Left lobe of liver (tissue), 2 donors: ENCODE data around the gene SEC24A. TPM values are rescaled to one million over a fixed set of nuclear protein-coding genes. Genes with fewer than 3 reads are reported as not detected.
A peak's percentile ranks its signal among the peaks of the same experiment; 100 is the strongest.
"Not testable (repeated sequence)": the region's sequence is repeated elsewhere in the genome, so short reads cannot be mapped to it uniquely, and the experiment has no call there.

Experiments
- ATAC-seq: fragments of 200-7000 bp; cut with Tn5 transposase; one replicate; pipeline ENCODE4 v1.9.1; 2020; ENCODE audit warnings: mild to moderate bottlenecking, moderate library complexity
- DNase-seq: peaks from one replicate; pipeline ENCODE4 v3.0.0-alpha.2; 2020; ENCODE audit warnings: low spot score
- total RNA-seq: library from RNA; stranded (reverse); gene quantifications from one replicate; pipeline ENCODE4 v1.2.1, GENCODE V29; 2021
- donor health status: DM: no; HTN: no; CAD: no; lungs with moderate emphysema.
- donor health status: DM: no; HTN: yes; CAD: no.

The SEC24A gene
- total RNA-seq, 1 donor from 2014 or later: 31.4 TPM

DNA sequence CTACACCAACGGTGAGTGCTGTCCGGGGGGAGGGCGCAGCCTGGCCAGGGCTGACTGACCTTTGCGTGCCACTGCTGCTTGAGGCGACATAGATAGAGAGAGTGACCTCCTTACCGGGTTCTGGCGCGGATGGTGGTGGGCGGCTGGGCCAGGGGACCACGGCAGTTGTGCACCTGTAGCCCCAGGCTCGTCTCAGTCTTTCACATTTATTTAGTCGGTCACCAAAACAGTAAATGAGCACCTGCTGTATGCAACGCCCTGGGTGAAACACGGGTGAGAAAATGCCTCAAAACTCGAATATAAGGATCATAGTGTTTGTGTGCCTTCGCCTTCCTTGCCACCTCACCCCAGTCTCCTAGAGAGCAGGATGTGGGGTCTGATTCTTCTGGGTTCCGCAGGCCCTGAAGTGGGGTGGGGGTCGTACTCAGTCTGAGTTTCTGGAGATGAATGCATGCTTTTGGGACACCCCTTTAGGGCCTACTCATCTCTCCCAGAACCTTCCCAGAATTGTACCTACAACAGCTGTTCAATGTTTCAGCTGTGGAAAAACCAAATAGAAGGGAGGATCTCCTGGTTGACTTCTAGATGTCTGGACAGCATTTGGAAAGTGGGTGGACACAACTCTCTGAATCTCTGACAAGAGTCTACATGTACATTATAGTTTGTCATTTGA lies 714 bp downstream of the SEC24A start:
- ATAC-seq (peak; percentile 42), DNase-seq (no peak)

DNA sequence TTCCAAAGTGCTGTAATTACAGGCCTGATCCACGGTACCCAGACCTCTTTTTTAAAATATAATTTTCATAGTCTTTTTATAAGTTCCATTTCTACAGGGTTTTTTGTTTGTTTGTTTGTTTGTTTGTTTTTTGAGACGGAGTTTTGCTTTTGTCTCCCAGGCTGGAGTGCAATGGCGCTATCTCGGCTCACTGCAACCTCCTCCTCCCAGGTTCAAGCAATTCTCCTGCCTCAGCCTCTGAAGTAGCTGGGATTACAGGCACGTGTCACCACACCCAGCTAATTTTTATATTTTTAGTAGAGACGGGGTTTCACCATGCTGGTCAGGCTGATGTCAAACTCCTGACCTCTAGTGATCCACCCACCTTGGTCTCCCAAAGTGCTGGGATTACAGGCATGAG lies 2.1 kb downstream of the SEC24A start:
- ATAC-seq, DNase-seq: not testable (repeated sequence)

DNA sequence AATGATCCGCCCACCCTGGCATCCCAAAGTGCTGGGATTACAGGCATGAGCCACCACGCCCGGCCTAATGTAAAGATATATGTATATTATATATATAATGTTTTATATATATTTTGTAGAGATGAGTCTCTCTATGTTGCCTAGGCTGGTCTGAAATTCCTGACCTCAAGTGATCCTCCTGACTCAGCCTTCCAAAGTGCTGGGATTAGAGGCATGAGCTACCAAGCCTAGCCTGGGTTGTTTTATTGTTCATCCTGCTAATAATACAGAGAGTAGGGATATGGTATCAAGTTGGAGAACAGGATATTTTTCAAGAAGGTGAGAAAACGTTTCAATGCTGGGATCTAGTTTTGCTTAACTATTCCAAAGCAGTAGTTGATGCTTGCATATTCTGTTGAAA lies 2.9 kb downstream of the SEC24A start:
- no peak for DNase-seq
- no peak for ATAC-seq

DNA sequence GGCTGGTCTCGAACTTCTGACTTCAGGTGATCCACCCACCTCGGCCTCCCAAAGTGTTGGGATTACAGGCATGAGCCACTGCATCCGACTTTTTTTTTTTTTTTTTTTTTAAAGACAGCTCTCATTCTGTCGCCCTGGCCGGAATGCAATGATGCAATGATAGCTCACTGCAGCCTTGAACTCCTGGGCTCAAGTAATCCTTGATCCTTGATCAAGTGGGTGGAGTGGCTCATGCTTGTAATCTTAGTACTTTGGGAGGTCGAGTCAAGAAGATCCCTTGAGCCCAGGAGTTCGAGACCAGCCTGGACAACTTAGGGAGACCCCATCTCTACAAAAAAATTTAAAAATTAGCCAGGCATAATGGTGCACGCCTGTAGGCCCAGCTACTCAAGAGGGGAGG lies 8.1 kb downstream of the SEC24A start:
- DNase-seq (no peak), ATAC-seq (peak; percentile 67)

DNA sequence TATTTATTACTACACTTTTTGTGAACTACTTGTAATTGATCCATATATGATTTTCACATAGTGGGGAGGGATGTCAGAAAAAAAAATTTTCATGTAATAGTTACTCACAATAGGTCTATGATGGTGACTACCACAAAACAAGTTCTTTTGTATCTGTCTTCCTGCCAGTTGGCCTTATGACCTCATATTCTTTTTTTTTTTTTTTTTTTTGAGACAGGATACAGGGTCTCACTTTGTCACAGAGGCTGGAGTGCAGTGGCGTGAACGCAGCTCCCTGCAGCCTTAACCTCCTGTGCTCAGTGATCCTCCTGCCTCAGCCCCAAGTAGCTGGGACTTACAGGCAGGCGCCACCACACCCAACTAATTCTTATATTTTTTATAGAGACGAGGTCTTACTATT lies 10.9 kb downstream of the SEC24A start:
- ATAC-seq (no peak), DNase-seq (no peak)

DNA sequence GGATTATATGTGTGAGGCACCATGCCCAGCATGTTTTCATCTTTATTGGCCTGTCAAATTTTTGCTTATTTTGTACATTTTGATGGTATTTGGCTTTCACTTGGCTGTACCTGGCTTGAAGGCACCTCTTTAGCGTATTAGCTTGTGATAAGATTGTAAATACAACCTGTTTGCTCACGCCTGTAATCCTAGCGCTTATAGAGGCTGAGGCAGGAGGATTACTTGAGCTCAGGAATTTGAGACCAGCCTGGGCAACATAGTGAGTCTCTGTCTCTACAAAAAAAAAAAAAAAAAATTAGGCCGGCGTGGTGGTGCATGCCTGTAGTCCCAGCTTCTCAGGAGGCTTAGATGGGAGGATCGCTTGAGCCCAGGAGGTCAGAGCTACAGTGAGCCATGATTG lies 11.3 kb downstream of the SEC24A start:
- DNase-seq: no peak
- ATAC-seq: no peak

DNA sequence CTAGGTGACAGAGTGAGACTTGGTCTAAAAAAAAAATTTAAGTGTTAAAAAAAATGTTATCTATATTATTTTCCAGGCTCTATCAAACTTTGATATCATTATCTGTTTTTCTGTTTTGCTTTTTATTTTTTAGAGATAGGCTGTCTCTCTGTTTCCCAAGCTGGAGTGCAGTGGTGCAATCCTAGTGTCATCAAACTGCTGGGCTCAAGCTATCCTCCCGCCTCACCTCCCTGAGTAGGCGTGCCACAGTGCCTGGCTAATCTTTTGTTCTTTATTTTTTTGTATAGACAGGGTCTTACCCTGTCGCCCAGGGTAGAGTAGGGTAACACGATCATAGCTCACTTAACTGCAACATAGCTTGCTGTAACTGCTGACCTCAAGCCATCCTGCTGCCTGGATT lies 14.4 kb downstream of the SEC24A start:
- no peak for DNase-seq
- ATAC-seq: peak; percentile 79

DNA sequence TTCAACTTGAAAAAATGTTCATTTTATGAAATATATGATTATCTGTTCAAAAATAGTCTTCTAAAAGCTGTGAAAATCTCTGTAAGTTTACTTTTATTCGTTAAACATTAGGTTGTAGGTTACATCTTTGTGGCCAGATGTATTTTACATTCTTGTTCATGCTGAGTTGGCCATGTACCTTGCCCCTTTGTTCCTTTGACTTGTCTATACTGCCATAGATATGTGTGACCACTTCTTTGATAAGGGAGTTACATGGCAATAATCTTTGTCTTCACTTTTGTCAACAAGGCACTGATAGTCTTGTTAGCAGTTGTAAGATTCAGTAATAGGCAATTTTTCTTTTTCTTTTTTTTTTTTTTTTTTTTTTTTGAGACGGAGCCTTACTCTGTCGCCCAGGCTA lies 15.9 kb downstream of the SEC24A start:
- ATAC-seq (peak; percentile 56), DNase-seq (no peak)

DNA sequence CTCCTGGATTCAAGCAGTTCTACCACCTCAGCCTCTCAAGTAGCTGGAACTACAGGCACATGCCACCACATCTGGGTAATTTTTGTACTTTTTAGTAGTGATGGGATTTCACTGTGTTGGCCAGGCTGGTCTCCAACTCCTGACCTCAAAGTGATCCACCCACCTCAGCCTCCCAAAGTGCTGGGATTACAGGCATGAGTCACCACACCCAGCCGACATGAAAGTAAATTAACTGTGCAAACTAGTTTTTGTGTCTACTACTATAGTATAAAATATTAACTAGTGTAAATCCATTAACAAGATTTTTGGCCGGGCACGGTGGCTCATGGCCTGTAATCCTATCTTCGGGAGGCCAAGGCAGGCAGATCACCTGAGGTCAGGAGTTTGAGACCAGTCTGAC lies 25.0 kb downstream of the SEC24A start:
- DNase-seq, ATAC-seq: not testable (repeated sequence)

DNA sequence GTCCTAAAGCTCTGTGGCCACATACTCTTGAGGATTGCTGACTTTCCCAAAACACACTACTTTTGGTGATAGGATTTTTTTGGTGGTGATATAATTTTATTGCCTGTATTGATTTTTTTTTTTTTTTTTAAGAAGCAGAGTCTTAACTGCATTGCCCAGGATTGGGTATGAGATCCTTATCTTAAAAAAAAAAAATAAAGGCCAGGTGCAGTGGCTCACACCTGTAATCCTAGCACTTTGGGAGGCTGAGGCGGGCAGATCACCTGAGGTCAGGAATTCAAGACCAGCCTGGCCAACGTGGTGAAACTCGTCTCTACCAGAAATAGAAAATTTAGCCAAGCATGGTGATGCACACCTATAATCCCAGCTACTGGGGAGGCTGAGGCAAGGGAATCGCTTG lies 28.8 kb downstream of the SEC24A start:
- not testable (repeated sequence) for ATAC-seq, DNase-seq

DNA sequence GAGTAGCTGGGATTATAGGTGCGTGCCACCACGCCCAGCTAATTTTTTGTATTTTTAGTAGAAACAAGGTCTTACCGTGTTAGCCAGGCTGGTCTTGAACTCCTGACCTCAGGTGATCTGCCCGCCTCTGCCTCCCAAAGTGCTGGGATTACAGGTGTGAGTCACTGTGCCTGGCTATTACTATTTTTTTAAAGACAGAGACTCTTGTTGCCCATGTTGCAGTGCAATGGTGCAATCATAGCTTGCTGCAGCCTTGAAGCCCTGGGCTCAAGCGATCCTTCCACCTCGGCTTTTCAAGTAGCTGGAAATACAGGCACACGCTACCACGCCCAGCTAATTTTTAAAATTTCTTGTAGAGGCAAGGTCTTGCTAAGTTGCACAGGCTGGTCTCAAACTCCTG lies 41.6 kb downstream of the SEC24A start:
- DNase-seq, ATAC-seq: not testable (repeated sequence)

DNA sequence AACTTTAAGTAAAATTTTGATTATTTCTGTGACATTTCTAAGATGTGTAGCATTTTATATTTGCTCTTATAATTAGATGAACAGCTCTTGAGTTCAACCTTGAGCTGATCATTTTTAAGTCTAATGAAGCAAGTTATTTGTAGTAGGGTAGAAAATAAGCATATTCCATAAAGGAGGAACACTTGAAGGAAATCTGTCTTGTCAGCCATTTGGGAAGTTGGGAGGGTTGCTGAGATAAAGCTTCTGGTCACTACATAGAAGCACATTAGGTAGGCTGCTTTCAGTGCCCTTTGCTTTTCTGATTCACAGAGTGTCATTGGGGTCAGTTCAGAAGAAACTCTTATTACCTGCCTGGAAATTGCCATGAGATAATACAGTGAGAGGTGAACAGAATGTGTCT lies 44.1 kb downstream of the SEC24A start:
- ATAC-seq (no peak), DNase-seq (no peak)

DNA sequence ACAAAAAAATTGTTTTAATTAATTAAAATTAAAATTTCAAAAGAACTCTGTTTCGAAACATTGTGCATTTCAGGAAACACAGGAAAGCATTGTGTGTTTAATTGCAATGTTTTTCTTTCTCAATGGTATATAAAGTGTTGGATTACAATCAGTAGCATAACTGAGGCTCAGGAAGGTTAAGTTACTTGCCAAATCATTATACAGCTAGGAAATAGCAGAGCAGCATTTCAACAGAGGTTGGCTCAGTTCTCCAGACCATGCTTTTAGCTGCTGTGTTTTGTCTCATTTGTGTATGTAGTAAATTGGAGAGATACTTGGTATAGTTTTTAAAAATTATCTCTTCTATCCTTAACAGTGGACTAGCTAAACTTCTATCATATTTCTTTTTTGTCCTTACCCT lies 59.7 kb downstream of the SEC24A start:
- DNase-seq (no peak), ATAC-seq (no peak)

DNA sequence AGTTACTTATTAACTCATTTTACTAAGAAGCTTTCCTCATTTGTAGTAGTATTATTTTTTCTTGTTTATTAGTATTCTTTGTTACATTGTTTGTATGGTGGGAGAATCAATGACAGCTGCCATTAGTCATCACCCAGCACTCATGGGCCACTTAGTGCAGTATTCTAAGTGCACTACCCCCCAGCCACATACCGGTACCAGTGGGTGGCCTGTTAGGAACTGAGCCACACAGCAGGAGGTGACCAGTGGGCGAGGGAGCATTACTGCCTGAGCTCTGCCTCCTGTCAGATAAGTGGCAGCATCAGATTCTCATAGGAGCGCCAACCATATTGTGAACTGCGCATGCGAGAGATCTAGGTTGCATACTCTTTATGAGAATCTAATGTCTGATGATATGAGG lies 65.5 kb downstream of the SEC24A start:
- no peak for DNase-seq

DNA sequence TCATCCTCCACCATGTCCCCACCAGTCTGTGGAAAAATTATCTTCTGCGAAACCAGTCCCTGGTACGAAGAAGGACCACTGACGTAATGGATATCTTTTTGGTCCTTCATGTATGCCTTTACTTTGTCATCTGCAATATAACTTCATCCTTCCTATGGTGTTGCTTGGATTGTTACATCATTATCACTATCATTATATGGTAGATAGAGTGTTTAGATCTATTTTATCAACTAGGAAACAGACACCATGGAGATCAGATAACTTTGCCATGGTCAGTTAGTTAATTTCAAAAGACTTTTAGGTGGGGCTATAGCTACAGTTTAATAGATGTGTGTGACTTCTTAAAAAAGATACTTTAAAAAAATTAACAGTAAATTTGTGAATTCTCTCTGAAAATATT lies 66.0 kb downstream of the SEC24A start:
- no peak for ATAC-seq
- DNase-seq: no peak

More for the DNA sequence above, 65.5 kb downstream of the SEC24A start:
- no peak for ATAC-seq

DNA sequence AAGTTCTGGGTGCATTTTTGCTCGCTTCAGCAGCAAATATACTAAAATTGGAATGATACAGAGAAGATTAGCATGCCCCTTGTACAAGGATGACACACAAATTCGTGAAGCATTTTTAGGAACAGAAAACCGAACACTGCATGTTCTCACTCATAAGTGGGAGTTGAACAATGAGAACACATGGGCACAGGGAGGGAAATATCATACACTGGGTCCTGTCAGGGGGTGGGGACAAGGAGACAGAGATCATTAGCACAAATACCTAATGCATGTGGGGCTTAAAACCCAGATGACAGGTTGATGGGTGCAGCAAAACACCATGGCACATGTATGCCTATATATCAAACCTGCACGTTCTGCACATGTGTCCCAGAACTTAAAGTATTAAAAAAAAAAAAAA lies 66.9 kb downstream of the SEC24A start:
- ATAC-seq, DNase-seq: not testable (repeated sequence)

DNA sequence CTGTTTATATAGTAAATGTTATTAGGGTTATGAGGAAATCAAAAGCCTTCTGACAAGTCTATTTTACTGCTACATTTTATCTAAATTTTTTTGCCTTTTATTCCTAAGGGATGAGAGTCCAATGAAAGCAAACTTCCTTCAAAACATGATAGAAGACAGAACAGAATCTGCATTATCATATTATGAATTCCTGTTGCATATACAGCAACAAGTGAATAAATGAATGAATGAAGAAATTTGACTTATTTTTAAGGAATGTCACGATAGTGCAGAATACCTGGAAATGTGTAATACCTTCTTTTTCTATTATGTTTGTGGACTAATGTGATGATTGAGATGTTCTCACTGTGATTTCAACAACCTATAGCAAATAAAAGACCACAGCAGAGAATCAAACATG lies 76.3 kb downstream of the SEC24A start:
- no peak for ATAC-seq
- DNase-seq: no peak

DNA sequence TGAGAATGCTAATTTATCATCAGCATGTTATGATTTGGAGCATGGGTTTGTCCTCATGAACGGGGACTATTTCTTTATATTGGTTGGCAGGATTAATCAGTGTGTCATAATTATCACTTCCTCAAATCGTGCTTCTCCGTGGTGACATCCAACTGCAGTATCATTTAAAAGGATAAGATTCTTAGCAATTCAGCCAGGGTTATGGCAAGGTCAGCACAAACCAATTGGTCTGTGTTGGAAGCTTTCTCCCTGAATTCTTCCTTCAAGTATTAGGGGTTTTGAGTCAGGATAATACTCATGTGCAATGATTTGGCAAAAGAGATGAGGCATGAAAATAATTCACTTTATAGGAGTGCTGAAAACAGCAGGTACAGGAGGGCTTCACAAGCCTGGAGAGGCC lies 84.2 kb downstream of the SEC24A start:
- ATAC-seq (no peak), DNase-seq (no peak)

DNA sequence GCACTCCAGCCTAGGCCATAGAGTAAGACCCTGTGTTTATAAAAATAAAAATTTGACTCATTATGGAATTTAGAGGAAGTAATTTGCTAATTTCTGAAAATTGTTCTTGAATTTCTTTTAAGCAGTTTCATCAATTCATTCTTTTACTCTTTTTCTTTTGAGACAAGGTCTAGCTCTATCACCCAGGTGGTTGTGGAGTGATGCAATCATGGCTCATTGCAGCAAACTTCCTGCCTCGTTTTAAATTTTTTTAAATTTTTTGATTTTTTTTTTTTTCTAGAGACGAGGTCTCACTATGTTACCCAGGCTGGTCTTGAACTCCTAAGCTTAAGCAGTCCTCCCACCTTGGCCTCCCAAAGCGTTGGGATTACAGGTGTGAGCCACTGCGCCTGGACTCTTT lies 86.7 kb downstream of the SEC24A start:
- no peak for DNase-seq
- no peak for ATAC-seq

DNA sequence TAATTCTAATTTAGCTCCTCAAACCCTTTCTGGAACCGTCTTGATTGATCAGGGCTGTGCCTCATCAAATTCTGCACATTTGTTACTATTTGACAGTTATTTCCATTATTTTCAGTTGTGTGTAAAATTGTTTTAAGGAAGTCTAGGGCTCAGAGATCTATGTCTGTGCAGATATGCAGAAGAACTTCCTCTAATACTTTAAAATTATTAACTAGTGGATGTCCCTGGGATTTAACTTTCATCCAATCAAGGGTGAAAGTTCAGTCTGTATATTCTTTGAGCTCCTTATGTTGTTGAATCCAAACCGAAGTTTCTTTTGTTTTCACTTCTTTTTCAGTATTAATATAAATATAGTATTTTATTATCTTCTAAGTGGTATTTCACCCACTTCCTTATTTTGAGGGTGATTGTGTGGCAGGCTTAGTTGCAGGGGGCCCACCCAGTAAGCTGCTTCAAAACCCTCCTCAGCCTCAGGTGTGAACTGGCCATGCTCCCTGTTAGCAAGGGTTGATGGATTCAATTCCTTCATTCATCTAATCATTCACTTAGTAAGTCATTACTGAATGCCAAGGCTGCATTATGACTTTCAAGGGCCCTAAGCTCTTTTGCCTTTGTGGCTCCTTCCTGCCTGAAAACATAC lies 87.7 kb downstream of the SEC24A start:
- ATAC-seq (no peak), DNase-seq (no peak)

DNA sequence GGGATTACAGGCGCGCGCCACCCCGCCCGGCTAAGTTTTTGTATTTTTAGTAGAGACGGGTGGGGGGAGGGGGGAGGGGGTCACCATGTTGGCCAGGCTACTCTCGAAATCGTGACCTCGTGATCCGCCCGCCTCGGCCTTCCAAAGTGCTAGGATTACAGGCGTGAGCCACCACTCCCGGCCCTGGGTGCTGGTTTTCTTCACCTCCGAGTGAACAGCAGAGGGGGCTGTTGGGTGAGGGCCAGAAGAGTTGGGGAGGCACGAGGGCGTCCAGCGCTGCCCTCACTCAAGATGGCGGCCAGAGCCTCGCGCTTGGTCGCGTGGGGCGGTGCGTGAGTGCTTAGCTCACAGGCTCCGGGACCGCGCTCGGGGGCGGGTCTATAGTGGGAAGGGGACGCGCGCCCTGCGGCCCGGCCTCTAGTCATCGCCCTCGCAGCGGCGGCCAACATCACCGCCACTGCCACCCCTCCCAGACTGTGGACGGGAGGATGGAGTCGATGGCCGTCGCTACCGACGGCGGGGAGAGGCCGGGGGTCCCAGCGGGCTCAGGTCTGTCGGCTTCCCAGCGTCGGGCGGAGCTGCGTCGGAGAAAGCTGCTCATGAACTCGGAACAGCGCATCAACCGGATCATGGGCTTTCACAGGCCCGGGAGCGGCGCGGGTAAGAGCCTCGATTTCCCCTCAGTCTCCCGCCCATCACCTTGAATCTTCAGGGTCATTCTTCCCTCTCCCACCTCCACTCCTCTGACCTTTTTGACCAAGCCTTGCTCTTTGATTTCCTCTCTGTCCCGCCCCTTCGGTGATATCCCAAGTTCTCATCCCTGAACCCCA lies 89.8 kb downstream of the SEC24A start, which contains the start of gene CAMLG:
CAMLG (plus strand) TSS at position 416 of the 830 bp plus-strand sequence; CDS start at position 489, 73 bp downstream.
- ATAC-seq: peak; percentile 96
- peak; percentile 99 for DNase-seq
